K562 (cell line): ENCODE measurements around the gene CDCP1. TPM values are rescaled to one million over a fixed set of nuclear protein-coding genes. Genes with fewer than 3 reads are reported as not detected.

Source experiments
- CCNT2 ChIP-seq: IDR thresholded peaks from 2 replicates; pipeline ENCODE4 v1.6.1; 2011; ENCODE audit warnings: borderline replicate concordance, low read depth, mild to moderate bottlenecking, moderate library complexity, mixed read lengths, low read length; ENCODE audit not compliant: insufficient read length; ENCODE audit errors: extremely low read depth
- CHD7 ChIP-seq: fragments of 200-600 bp; sonication (generic); IDR thresholded peaks from one replicate; pipeline ENCODE4 v1.6.1; 2012; ENCODE audit warnings: mild to moderate bottlenecking, low read depth, low read length, inconsistent platforms
- ERF ChIP-seq: fragments of 450-650 bp; formaldehyde crosslinking; IDR thresholded peaks from 2 replicates; pipeline ENCODE4 v1.4.0; 2020; ENCODE audit warnings: mild to moderate bottlenecking, mixed read lengths
- NCOA4 ChIP-seq: fragments of 450-650 bp; IDR thresholded peaks from 2 replicates; pipeline ENCODE4 v1.6.1; 2018; ENCODE audit warnings: mild to moderate bottlenecking; ENCODE audit not compliant: partially characterized antibody
- SMAD4 ChIP-seq: fragments of 250-450 bp; sonication (Bioruptor Pico); conservative IDR thresholded peaks from 2 replicates; pipeline ENCODE4 v1.8.0; 2021; ENCODE audit warnings: inconsistent platforms, mild to moderate bottlenecking, moderate library complexity
- ZBTB8A ChIP-seq: fragments of 450-650 bp; IDR thresholded peaks from 2 replicates; pipeline ENCODE4 v1.6.1; 2018; ENCODE audit warnings: mild to moderate bottlenecking, moderate library complexity; ENCODE audit not compliant: partially characterized antibody
- ZKSCAN1 ChIP-seq: fragments of 150-350 bp; IDR thresholded peaks from 2 replicates; pipeline ENCODE4 v1.6.1; 2016; ENCODE audit warnings: low read depth, low read length
- ZNF41 ChIP-seq: fragments of 250-450 bp; sonication (Bioruptor Pico); conservative IDR thresholded peaks from 2 replicates; pipeline ENCODE4 v1.4.0; 2020; ENCODE audit warnings: mild to moderate bottlenecking
- ZNF76 ChIP-seq: fragments of 250-450 bp; sonication (Bioruptor Pico); IDR thresholded peaks from 2 replicates; pipeline ENCODE4 v1.4.0; 2020; ENCODE audit warnings: mild to moderate bottlenecking, moderate library complexity, borderline replicate concordance
- ZNF830 ChIP-seq: fragments of 250-450 bp; sonication (Bioruptor Pico); IDR thresholded peaks from 2 replicates; pipeline ENCODE4 v1.5.0; 2021; ENCODE audit warnings: mild to moderate bottlenecking
- polyA plus RNA-seq, 8 experiments: library from polyadenylated mRNA; depleted of rRNA in 4 of 8; stranded (reverse) in 5 of 8; unstranded in 3 of 8; fragments of >200 nt; fragmentation: Nextera tagmentation in 2 of 8; fragmentation: Illumina TruSeq in 1 of 8; extraction: Ambion mirVana in 2 of 8; extraction: Trizol in 1 of 8; gene quantifications; 2 replicates each; pipeline versions ENCODE4 v1.2.1 to v1.2.3, GENCODE V29; 2011 to 2014; ENCODE audit warnings: inconsistent platforms in 1 of 8, missing spikeins in 1 of 8
- total RNA-seq, 7 experiments: library from RNA; depleted of rRNA in 6 of 7; stranded (reverse); fragments of >200 nt in 6 of 7; fragmentation: Illumina TruSeq in 2 of 7; extraction: Trizol in 2 of 7; gene quantifications; 2 replicates each; pipeline versions ENCODE4 v1.2.1 to v1.2.3, GENCODE V29; 2011 to 2021; ENCODE audit warnings: low replicate concordance in 1 of 7
- TF ChIP-seq, protein P1 (sequence below): sonication (generic); formaldehyde crosslinking; IDR thresholded peaks from 2 replicates; pipeline ENCODE4 v1.8.1; 2023; ENCODE audit warnings: mild to moderate bottlenecking, missing genetic modification reagents
- TF ChIP-seq, protein P2 (sequence below): fragments of 250-450 bp; sonication (Bioruptor Pico); IDR thresholded peaks from 2 replicates; pipeline ENCODE4 v1.5.0; 2020; ENCODE audit warnings: mild to moderate bottlenecking

Gene CDCP1
- total and polyA plus RNA-seq, 9 of the 15 experiments (the other 6 are each of a cell fraction or from before 2014, with no cell fraction given), result 3.9 to 16.4 (median 5.2) TPM

- TF ChIP-seq CHD7 (no peak), ZBTB8A (no peak), CCNT2 (no peak), NCOA4 (no peak), ZNF830 (CRISPR knock-in tag) (peak; percentile 85; the same call in 1 of the 2 replicates), ZKSCAN1 (no peak), SMAD4 (peak; percentile 99), ERF (CRISPR knock-in tag) (peak; percentile 96), ZNF76 (peak; percentile 98), ZNF41 (CRISPR knock-in tag) (peak; percentile 91)
- TF ChIP-seq, protein P1, sequence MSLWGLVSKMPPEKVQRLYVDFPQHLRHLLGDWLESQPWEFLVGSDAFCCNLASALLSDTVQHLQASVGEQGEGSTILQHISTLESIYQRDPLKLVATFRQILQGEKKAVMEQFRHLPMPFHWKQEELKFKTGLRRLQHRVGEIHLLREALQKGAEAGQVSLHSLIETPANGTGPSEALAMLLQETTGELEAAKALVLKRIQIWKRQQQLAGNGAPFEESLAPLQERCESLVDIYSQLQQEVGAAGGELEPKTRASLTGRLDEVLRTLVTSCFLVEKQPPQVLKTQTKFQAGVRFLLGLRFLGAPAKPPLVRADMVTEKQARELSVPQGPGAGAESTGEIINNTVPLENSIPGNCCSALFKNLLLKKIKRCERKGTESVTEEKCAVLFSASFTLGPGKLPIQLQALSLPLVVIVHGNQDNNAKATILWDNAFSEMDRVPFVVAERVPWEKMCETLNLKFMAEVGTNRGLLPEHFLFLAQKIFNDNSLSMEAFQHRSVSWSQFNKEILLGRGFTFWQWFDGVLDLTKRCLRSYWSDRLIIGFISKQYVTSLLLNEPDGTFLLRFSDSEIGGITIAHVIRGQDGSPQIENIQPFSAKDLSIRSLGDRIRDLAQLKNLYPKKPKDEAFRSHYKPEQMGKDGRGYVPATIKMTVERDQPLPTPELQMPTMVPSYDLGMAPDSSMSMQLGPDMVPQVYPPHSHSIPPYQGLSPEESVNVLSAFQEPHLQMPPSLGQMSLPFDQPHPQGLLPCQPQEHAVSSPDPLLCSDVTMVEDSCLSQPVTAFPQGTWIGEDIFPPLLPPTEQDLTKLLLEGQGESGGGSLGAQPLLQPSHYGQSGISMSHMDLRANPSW (CRISPR knock-in tag), result no peak
- TF ChIP-seq, protein P2, sequence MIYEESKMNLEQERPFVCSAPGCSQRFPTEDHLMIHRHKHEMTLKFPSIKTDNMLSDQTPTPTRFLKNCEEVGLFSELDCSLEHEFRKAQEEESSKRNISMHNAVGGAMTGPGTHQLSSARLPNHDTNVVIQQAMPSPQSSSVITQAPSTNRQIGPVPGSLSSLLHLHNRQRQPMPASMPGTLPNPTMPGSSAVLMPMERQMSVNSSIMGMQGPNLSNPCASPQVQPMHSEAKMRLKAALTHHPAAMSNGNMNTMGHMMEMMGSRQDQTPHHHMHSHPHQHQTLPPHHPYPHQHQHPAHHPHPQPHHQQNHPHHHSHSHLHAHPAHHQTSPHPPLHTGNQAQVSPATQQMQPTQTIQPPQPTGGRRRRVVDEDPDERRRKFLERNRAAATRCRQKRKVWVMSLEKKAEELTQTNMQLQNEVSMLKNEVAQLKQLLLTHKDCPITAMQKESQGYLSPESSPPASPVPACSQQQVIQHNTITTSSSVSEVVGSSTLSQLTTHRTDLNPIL (CRISPR knock-in tag), result peak; percentile 95
These were observed 91.9 kb downstream of the CDCP1 start (continued) for GRCh38 chr3:45054196-45054857.
